Measurements from ENCODE around the gene GALNT14.

- TF ChIP-seq POLR2A (IDR thresholded peaks at IDR 0.05) (no peak), CTCF (IDR thresholded peaks at IDR 0.05) (no peak), EP300 (IDR thresholded peaks at IDR 0.05) (no peak), POLR2AphosphoS5 (IDR thresholded peaks at IDR 0.05) (no peak)
Observed at GRCh38 chr2:31008561-31009114, 129.6 kb downstream of the GALNT14 start.

All from gastroesophageal sphincter (tissue), 3 donors.